HepG2 (cell line): ENCODE measurements around the gene THRAP3. TPM values are rescaled to one million over a fixed set of nuclear protein-coding genes. Genes with fewer than 3 reads are reported as not detected.

Experiments
- AKNA ChIP-seq: sonication (generic); formaldehyde crosslinking; IDR thresholded peaks from 2 replicates; pipeline ENCODE4 v1.4.0; 2020; ENCODE audit warnings: missing genetic modification reagents, borderline replicate concordance
- ASH2L ChIP-seq: fragments of 300-600, 200-600 bp; sonication (generic); IDR thresholded peaks from 2 replicates; pipeline ENCODE4 v1.7.0; 2017; ENCODE audit warnings: low read depth, mild to moderate bottlenecking, moderate library complexity, mixed read lengths, low read length; ENCODE audit not compliant: insufficient read length
- BRD4 ChIP-seq: sonication (generic); formaldehyde crosslinking; IDR thresholded peaks from 2 replicates; pipeline ENCODE4 v1.4.0; 2020; ENCODE audit warnings: missing genetic modification reagents
- CAMTA2 ChIP-seq: sonication (generic); formaldehyde crosslinking; IDR thresholded peaks from 2 replicates; pipeline ENCODE4 v1.4.0; 2020; ENCODE audit warnings: mild to moderate bottlenecking, missing genetic modification reagents, borderline replicate concordance
- DR1 ChIP-seq: sonication (generic); formaldehyde crosslinking; IDR thresholded peaks from 2 replicates; pipeline ENCODE4 v1.8.0; 2021; ENCODE audit warnings: mild to moderate bottlenecking, missing genetic modification reagents, inconsistent platforms
- EHMT2 ChIP-seq: fragments of 200-600 bp; sonication (generic); IDR thresholded peaks from 2 replicates; pipeline ENCODE4 v1.7.0; 2017; ENCODE audit warnings: antibody characterized with exemption, low read depth, low read length, borderline replicate concordance
- FOXK1 ChIP-seq: sonication (generic); formaldehyde crosslinking; IDR thresholded peaks from 2 replicates; pipeline ENCODE4 v1.4.0; 2020; ENCODE audit warnings: low read depth, missing genetic modification reagents, borderline replicate concordance
- GLI4 ChIP-seq: sonication (generic); formaldehyde crosslinking; IDR thresholded peaks from 2 replicates; pipeline ENCODE4 v1.5.1; 2020; ENCODE audit warnings: missing genetic modification reagents, mild to moderate bottlenecking, moderate library complexity, borderline replicate concordance
- HNF4A ChIP-seq: sonication (generic); formaldehyde crosslinking; IDR thresholded peaks from 2 replicates; pipeline ENCODE4 v1.4.0; 2020; ENCODE audit warnings: missing genetic modification reagents
- KDM6A ChIP-seq: IDR thresholded peaks from 2 replicates; pipeline ENCODE4 v1.6.1; 2016; ENCODE audit warnings: low read depth
- NFIC ChIP-seq: IDR thresholded peaks from 2 replicates; pipeline ENCODE4 v1.6.1; 2012; ENCODE audit warnings: mild to moderate bottlenecking, low read length, inconsistent platforms
- PCBP1 ChIP-seq: fragments of 200-400 bp; formaldehyde crosslinking; IDR thresholded peaks from 2 replicates; pipeline ENCODE4 v1.6.1; 2017; ENCODE audit warnings: mild to moderate bottlenecking, low read depth, low read length, borderline replicate concordance
- RAD21 ChIP-seq: fragments of 450-650 bp; formaldehyde crosslinking; IDR thresholded peaks from 2 replicates; pipeline ENCODE4 v1.5.0; 2020; ENCODE audit warnings: mild to moderate bottlenecking
- RFXANK ChIP-seq: IDR thresholded peaks from 2 replicates; pipeline ENCODE4 v1.6.1; 2016
- ZNF605 ChIP-seq: sonication (generic); formaldehyde crosslinking; IDR thresholded peaks from 2 replicates; pipeline ENCODE4 v1.8.0; 2022; ENCODE audit warnings: mild to moderate bottlenecking, missing genetic modification reagents
- ZNF768 ChIP-seq: sonication (generic); formaldehyde crosslinking; IDR thresholded peaks from 2 replicates; pipeline ENCODE4 v1.4.0; 2020; ENCODE audit warnings: missing genetic modification reagents
- polyA plus RNA-seq, 8 experiments: library from polyadenylated mRNA; depleted of rRNA in 3 of 8; stranded (reverse) in 7 of 8; unstranded in 1 of 8; fragments of >200 nt; fragmentation: Illumina TruSeq in 4 of 8; extraction: Trizol in 4 of 8; gene quantifications; 2 replicates each; pipeline versions ENCODE4 v1.2.1 to v1.2.3, GENCODE V29; 2011 to 2016; ENCODE audit warnings: low read depth in 4 of 8, missing spikeins in 1 of 8, mixed read lengths in 1 of 8; ENCODE audit not compliant: insufficient read depth in 1 of 8
- total RNA-seq, 5 experiments: library from RNA; depleted of rRNA; stranded (reverse); fragments of >200 nt; fragmentation: Illumina TruSeq; extraction: Trizol; gene quantifications; 2 replicates each; pipeline ENCODE4 v1.2.3, GENCODE V29; 2016; ENCODE audit warnings: low read depth in 1 of 5
- TF ChIP-seq, protein P1 (sequence below): sonication (generic); formaldehyde crosslinking; IDR thresholded peaks from 2 replicates; pipeline ENCODE4 v1.8.1; 2023; ENCODE audit warnings: mild to moderate bottlenecking, missing genetic modification reagents, borderline replicate concordance
- TF ChIP-seq, protein P2 (sequence below): IDR thresholded peaks from 2 replicates; pipeline ENCODE4 v1.6.1; 2018; ENCODE audit warnings: missing genetic modification reagents, mild to moderate bottlenecking, missing compliant biosample characterization
- TF ChIP-seq, protein P3 (sequence below): sonication (generic); formaldehyde crosslinking; IDR thresholded peaks from 2 replicates; pipeline ENCODE4 v1.4.0; 2020; ENCODE audit warnings: missing genetic modification reagents, borderline replicate concordance

Gene THRAP3
- total and polyA plus RNA-seq, 2 of the 13 experiments (the other 11 are each of a cell fraction or from before 2014, with no cell fraction given): 45.0 to 92.6 TPM

- TF ChIP-seq AKNA (CRISPR knock-in tag) (no peak), DR1 (CRISPR knock-in tag) (no peak), CAMTA2 (CRISPR knock-in tag) (no peak), FOXK1 (CRISPR knock-in tag) (peak; percentile 56; the same call in 1 of the 2 replicates), GLI4 (CRISPR knock-in tag) (no peak), HNF4A (peak; percentile 98), PCBP1 (no peak), ZNF605 (CRISPR knock-in tag) (peak; percentile 38; the same call in 1 of the 2 replicates), NFIC (peak; percentile 71; the same call in 1 of the 2 replicates), ZNF768 (no peak), ASH2L (peak; percentile 96), RAD21 (peak; percentile 21; the same call in 1 of the 2 replicates), EHMT2 (0 out of 2 replicates have a peak, but pooled peaks have one; percentile 42), RFXANK (CRISPR knock-in tag) (no peak), BRD4 (no peak), KDM6A (peak; percentile 91)
- TF ChIP-seq, protein P1, sequence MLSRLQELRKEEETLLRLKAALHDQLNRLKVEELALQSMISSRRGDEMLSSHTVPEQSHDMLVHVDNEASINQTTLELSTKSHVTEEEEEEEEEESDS (CRISPR knock-in tag): no peak
- TF ChIP-seq, protein P2, sequence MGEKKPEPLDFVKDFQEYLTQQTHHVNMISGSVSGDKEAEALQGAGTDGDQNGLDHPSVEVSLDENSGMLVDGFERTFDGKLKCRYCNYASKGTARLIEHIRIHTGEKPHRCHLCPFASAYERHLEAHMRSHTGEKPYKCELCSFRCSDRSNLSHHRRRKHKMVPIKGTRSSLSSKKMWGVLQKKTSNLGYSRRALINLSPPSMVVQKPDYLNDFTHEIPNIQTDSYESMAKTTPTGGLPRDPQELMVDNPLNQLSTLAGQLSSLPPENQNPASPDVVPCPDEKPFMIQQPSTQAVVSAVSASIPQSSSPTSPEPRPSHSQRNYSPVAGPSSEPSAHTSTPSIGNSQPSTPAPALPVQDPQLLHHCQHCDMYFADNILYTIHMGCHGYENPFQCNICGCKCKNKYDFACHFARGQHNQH (CRISPR knock-in tag): peak; percentile 71
- TF ChIP-seq, protein P3, sequence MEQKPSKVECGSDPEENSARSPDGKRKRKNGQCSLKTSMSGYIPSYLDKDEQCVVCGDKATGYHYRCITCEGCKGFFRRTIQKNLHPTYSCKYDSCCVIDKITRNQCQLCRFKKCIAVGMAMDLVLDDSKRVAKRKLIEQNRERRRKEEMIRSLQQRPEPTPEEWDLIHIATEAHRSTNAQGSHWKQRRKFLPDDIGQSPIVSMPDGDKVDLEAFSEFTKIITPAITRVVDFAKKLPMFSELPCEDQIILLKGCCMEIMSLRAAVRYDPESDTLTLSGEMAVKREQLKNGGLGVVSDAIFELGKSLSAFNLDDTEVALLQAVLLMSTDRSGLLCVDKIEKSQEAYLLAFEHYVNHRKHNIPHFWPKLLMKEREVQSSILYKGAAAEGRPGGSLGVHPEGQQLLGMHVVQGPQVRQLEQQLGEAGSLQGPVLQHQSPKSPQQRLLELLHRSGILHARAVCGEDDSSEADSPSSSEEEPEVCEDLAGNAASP (CRISPR knock-in tag): peak; percentile 78; the same call in 1 of the 2 replicates
These were observed 15.8 kb downstream of the THRAP3 start (continued) for GRCh38 chr1:36239941-36240637.
